ENCODE results near the gene GATB.

Gene GATB

GRCh38 chr4:151728679-151729078, 32.1 kb downstream of the GATB start:
- no peak for DNase-seq

- no peak for DNase-seq
Observed at GRCh38 chr4:151728006-151728405, 32.8 kb downstream of the GATB start.

GRCh38 chr4:151727365-151727764, 33.4 kb downstream of the GATB start:
- DNase-seq, result no peak

- no peak for DNase-seq
Observed at GRCh38 chr4:151725087-151725486, 35.7 kb downstream of the GATB start.

GRCh38 chr4:151721916-151722315, 38.9 kb downstream of the GATB start:
- no peak for DNase-seq

GRCh38 chr4:151721466-151721865, 39.3 kb downstream of the GATB start:
- DNase-seq, result no peak

- DNase-seq, result no peak
Observed at GRCh38 chr4:151719956-151720334, 40.9 kb downstream of the GATB start.

- DNase-seq, result no peak
Observed at GRCh38 chr4:151718984-151719955, 41.5 kb downstream of the GATB start.

GRCh38 chr4:151717909-151718628, 42.7 kb downstream of the GATB start:
- DNase-seq, result no peak

GRCh38 chr4:151717314-151717713, 43.5 kb downstream of the GATB start:
- DNase-seq, result no peak

GRCh38 chr4:151716324-151716723, 44.5 kb downstream of the GATB start:
- no peak for DNase-seq

- no peak for DNase-seq
Observed at GRCh38 chr4:151715881-151716280, 44.9 kb downstream of the GATB start.

- DNase-seq, result no peak
Observed at GRCh38 chr4:151712777-151713176, 48.0 kb downstream of the GATB start.

- no peak for DNase-seq
Observed at GRCh38 chr4:151711646-151712045, 49.2 kb downstream of the GATB start.

- no peak for DNase-seq
Observed at GRCh38 chr4:151709587-151709986, 51.2 kb downstream of the GATB start.

GRCh38 chr4:151709071-151709470, 51.7 kb downstream of the GATB start:
- DNase-seq, result no peak

- DNase-seq, result no peak
Observed at GRCh38 chr4:151708100-151708499, 52.7 kb downstream of the GATB start.

GRCh38 chr4:151703401-151703800, 57.4 kb downstream of the GATB start:
- no peak for DNase-seq

- DNase-seq, result no peak
Observed at GRCh38 chr4:151702256-151702655, 58.6 kb downstream of the GATB start.

- no peak for DNase-seq
Observed at GRCh38 chr4:151700566-151701316, 60.1 kb downstream of the GATB start.

GRCh38 chr4:151698213-151698612, 62.6 kb downstream of the GATB start:
- DNase-seq, result no peak

GRCh38 chr4:151694961-151695720, 65.7 kb downstream of the GATB start:
- no peak for DNase-seq
